Activated CD8-positive, alpha-beta memory T cell treated with anti-CD3 and anti-CD28 coated beads, Interleukin-2, amount 50 U/mL, for 24 hours (primary cell): ENCODE measurements around the gene CPB1.

ENCODE experiments used
- DNase-seq: peaks from one replicate; pipeline ENCODE4 v3.0.0-alpha.2; 2020; ENCODE audit errors: extremely low read depth

CPB1 gene

DNA sequence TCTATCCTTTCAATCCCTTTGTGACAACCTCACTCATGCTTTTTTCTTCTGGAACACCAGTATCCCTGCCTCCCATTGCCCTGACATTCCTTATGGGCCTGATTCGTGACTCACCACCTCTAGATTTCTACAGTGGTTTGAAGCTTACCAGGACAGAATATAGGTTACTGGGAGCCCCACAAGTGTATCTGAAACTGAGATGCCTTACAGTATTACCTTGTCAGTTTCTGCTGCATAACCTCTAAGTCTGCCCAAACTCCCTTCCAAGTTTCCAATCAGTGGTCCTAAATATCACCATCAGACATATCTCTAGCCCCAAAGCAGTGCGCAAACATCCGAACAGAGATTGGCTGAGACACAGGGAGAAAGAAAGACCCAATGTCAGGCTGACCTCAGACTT lies 5.6 kb downstream of the CPB1 start:
- DNase-seq: no peak

DNA sequence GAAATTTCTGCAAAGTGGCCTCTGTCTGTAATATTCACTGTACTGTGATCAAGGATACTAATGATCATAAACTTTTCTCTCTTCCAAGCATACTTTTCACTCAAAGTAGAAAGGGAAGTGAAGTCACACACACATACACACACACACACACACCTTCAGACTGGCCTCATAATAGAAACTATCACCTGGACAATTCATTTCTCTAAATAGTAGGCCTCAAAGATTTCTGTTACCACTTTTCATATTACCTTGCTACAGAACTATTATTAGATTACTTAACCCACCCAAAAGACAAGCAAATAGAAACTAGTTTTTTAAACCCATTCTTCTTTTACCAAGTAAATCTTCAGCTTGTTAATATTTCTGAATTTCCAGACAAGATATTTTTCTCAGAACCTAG lies 12.2 kb downstream of the CPB1 start:
- DNase-seq: no peak

DNA sequence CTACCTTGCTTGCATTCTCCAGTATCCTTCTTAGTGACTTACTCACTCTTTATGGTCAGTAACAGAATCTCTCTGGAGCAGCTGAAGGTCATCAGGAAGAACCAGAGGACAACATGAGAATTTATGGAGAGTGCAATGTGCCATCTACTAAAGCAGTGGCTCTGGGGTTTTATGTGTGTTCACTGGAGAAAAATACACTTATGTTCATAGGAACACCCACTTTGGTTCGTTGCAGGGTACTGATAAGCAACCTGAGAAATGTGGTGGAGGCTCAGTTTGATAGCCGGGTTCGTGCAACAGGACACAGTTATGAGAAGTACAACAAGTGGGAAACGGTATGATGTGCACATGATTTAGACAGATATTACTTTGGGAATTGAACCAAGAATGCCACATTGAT lies 12.8 kb downstream of the CPB1 start:
- no peak for DNase-seq

DNA sequence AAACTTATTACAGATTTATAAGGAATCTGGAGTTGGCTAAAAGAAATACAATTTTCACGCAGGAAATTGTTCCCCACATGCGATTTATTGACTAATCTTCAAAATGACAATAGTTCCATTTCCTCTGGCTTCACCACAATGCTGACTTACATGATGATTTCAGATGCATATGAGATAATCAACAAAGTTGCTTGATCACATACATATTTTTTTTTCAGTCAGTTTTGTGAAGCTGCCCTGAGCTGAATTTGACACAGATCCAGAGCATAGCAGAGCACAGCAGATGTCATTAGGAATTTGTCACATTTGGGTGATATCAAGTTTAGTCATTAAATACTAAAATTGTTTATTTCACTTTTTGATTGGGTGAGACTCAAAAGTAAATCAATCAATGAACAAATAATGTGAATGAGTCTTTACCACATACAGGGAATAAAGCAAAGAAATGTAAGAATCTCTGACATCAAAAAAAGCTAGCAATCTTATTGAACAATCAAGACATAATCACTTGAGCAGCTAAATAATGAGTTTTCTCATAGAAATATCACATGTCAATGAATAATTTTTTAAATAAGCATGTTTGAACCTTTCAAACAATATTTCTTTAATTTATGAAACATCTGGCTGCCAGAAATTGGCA lies 18.3 kb downstream of the CPB1 start:
- no peak for DNase-seq

DNA sequence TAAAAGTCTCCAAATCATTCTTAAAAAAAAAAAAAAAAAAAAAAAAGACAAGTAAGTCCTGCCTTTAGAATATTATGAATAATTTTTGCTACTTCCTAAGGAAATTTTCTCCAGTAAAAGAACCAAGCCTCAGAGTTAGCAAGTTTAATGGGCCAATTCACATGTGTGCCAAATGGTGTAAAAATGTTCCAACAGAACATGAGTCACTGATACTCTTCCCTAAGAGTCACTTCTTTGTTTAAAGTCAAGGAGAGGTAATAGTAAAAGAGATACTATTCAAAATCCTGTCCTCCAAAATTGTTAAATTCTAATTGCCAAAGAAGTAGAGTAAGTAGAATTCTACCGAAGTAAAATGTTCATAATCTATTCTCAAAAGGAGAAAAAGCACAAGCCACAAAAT lies 19.7 kb downstream of the CPB1 start:
- no peak for DNase-seq

DNA sequence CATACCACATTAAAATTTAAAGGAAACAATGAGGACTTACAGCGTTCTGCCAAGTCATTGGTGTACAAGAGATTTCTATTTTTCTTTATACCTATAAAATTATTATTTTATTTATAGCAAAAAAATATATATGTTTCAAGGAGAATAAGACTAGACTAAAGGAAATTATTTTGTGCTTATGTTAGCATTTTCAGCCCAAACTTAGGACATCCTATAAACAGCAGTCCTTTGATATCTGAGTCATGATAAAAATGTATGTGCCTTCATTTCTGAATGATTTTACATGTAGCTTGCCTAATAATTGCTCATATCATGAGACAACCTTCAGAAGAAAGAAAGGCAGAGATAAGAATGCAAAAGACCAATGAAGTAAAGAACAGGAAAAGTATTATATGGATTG lies 20.8 kb downstream of the CPB1 start:
- DNase-seq: no peak

DNA sequence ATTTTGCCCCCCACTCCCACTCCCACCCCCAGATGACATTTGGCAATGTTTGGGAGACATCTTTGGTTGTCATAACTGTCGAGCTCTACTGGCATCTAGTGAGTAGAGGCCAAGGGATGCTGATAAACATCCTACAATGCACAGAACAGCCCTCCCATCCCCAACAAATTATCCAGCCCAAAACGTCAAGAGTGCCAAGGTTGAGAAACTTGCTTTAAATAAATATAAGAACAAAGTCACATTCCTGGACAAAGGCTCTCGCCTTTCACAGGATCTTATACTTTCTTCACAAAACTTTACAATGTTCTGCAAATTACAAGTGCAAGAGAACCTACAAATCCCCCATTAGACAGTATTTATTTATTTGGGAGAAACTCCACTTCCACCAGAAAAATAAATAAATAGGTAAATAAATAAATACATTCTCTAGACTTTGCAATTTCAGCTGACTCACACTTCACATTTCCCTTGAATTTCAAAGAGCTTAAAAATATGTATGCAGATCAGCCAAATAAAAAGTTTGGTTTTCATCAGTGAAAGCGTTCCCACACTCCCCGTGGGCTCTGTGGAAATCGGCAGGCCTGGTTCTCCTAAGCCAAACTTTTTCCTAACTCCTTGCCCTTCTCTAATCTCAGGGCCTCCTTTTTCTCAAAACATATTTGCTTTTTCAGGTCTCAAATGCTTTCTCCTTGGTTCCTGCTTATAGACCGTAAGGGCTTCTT lies 24.8 kb downstream of the CPB1 start:
- DNase-seq: no peak

DNA sequence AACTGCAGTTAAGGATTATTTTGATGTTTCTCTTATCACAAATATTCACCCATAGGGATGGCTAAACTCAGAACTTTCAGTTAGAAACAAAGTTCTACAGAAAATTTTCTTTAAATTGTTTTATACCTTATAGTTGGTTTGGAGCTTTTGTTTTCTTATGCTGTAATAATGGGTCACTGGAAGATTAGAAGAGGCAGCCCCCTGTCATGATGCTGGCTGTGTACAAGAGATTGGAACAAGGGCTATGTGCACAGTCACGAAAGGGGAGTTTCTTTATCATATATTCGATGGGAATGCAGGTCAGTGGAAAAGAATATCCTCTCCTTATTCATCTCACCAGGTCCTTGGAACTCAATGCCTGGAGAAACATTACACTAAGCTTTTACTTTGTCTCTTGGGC lies 25.5 kb downstream of the CPB1 start:
- DNase-seq: no peak

DNA sequence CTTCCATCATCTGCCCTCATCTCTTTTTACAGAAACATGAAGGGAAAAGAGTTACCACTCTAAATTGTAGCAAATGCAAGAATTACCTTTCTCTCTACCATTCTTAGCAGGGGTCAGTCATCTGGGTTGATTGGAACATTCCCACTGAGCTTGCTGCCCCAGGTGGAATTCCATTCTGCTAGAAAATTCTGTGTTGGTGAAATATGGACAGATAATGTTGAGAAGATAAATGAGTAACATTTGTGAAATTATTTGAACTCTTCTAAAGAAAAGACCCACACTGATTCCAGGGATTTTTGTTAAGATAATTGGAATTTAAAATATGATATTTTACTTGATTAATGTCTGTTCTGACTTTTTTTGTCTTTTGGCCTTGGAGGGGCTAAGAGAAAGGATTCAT lies 26.4 kb downstream of the CPB1 start:
- no peak for DNase-seq

DNA sequence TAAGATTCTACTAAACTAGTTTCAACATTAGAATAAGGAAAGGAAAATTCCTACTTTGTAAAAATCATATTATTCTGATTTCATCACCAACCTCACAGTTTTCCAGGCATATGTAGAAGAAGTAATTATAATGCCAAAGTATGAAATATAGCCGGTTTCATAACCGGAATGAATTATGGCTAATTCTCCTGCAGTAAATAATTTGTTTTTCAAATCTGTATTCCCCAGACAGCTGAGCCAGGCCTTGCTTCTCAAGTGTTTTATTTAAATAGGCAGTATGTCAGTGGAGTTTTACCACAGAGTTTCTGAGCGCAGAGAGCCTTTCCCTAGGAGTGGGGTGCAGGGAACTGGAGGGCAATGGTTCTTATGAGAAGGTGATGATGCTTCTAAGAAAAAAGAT lies 28.8 kb downstream of the CPB1 start:
- DNase-seq: no peak

DNA sequence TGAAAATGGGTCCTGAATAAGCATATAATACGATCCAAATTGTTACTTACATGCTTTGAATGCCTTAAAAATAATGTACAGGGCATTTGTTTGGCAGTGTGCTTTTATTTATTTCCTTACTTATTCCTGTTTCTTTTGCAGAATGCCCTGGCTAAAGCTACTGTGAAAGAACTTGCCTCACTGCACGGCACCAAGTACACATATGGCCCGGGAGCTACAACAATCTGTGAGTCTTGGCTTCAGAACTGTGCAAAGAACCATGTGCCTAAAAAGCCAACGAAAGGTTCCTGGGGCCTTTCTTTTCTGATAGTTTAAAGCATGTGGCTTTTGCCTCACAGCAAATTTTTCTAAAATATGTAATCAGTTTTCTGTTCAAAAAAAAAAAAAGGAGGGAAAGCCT lies 29.7 kb downstream of the CPB1 start:
- DNase-seq: no peak

DNA sequence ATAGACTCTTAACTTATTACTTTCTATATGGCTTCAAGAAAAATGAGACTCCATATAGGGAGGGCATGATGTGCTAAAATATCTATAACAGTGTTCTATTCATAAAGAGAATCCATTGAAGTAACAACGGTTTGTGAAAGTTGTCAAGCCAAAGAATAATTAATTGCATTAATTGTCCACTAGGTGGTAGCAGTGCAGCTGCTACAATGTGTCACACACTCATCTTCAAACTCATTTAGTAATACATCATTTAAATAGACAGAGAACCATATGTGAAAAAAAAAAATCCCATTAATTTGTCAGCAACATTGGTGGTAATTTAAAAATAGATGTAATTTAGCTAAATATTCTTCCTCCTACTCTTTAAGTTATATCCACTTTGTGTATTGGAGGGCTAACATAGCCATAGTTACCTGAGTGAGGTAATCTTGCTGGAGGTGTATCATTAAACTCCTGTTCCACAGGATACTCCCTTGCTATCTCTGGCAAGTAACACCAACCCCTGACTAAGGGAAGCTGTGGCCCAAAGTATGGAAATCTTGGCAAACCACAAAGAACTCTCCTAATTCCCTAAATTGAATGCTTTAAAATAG lies 33.8 kb downstream of the CPB1 start:
- no peak for DNase-seq

DNA sequence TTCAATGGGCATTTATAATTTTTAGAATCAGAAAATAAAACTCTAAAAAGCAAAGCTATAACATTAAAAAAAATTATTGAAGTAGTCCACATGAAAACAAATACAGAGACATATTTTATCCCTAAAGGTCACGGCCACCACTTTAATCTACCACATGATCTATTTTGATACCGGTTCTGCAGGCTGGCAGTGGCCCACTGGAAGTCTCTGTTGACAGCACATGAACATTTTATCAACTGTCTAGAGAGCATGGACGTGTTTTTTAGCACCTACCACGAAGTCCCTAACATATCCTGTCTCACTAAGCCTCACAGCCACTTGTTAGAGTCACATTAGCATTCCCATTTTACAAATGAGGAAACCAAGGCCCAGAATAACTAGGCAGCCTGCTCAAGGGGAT lies 35.7 kb downstream of the CPB1 start:
- no peak for DNase-seq

DNA sequence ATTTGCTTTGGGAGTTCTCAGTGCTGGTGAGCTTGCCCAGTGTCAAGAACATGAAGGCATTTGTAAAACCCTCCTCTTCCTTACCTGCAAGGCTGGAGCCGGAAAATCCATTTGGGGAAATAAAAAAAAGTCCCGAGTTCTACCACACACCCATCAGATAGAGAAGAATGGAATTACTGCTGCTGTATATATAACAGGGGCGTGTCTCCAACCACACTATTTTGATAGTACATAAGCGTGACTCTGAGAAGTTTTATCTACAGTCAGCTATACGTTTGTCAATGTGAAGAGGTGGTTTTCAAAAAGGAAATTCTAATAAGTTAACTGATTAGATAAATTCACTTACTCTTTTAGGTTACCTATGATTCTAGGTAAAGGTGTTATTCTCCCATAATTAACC lies 36.2 kb downstream of the CPB1 start:
- DNase-seq: no peak

DNA sequence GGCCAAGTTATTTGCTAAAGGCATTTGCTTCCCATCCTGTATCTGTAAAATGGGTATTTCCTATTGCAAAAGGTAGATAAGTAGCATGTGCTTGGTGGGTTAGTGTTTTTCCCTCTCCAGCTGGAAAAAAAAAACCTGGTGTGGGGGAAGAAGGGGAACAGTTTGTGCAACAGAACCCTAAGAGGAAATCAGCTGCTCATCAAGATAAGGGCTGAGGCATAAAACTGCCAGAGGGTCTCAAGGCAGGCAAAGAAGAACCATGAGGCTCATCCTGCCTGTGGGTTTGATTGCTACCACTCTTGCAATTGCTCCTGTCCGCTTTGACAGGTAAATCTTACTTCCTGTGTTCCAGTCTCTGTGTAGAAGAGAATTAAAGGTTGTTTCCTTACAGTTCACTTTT lies 37.4 kb downstream of the CPB1 start, which contains the start of gene CPA3:
TSS of gene CPA3 (plus strand) at position 248 of the 400 bp plus-strand sequence. CDS start at position 260, 12 bp downstream.
- DNase-seq: no peak

DNA sequence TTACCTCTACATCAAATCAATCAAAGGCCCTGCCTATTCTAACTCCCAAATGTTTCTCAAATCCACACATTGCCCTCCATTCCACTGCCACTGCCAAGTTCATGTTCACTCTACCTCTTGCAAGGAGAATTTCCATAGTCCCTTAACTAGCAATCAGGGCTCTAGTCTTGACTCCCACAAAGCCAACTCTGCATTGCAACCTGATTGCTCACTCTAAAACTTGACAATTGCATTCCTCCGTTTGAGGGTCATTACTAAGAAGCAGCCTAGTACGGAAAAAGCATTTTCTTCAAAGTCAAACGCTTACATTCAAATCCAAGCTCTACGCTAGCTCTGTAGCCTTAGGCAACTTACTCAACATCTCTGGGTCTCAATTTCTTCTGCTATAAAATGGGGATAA lies 38.6 kb downstream of the CPB1 start:
- no peak for DNase-seq

DNA sequence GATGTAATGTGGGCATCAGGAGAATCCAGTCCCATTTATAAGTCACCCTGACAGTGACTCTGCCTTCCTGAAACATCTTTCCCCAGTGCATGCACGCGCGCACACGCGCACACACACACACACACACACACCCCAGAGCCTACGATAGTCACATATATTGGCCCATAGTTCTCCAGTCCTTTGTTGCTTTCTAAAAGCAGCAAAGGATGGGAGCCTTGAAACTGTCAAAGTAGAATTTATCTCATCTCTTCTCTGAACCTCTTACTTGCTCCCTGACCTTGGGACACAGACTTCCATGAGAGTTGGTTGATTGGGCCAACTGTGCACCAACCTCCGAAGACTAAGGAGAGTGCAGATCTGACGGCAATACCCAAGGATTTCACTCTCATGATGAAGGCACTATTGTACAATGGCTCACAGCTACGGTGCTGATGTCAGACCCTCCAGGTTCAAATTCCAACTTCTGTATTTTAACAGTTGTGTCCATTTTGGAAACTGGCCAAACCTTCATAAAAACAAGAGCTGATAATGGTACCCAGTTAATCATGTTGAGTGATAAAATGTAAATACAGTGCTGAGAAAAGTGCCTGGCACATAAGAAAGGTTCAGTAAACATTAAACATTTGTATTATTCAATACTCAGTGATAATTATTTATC lies 45.8 kb downstream of the CPB1 start:
- DNase-seq: no peak

DNA sequence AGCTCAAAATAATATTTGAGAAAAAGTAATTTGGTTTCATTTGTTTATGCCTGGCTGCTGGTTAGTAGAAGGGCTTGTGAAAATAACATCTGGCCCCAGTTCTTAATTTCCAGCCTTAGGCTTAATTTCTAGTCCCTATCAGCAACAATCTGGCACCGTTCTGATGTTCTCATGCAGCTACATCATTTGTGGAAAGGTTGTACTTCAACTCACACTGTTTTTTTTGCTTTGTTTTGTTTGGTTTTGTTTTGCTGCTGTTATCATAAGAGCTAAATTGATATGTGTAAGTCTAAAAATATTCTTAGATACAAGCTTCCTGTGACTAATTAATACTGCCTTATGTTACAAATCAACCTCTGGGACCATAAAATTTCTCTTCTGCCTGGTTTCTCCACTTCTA lies 46.4 kb downstream of the CPB1 start:
- no peak for DNase-seq

DNA sequence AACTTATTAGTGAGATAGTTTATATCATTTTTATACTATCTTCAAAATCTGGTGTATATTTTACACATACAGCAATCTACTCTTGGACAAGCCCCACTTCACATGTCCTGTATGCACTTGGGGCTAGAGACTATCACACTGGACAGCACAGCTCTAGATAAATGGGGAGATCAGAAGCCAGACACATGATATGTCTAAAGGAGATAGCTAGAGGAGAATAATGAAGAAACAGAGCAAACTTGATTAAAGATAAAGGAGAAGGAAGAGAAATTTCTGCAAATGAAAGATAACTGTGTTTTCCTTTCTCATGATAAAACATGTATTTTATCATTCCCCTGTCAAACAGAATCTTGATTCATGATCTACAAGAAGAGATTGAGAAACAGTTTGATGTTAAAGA lies 50.5 kb downstream of the CPB1 start:
- no peak for DNase-seq

DNA sequence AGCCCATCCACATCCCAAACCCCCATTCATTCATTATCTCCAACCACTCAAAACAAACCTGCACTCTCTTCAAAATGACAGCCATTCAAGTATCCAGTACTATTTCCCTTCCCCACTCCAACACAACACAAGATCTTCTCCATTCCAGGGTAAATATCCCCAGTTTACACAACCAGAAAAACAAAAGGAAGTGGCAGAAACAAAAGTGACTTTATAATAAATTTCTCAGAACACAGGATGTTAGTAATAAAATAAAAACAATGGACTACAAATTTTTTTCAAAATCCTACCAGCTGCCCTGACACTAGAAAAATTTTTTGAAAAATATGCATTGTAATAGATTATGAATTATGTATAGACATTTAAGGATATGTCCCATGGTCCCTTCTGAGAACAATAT lies 51.6 kb downstream of the CPB1 start:
- no peak for DNase-seq

DNA sequence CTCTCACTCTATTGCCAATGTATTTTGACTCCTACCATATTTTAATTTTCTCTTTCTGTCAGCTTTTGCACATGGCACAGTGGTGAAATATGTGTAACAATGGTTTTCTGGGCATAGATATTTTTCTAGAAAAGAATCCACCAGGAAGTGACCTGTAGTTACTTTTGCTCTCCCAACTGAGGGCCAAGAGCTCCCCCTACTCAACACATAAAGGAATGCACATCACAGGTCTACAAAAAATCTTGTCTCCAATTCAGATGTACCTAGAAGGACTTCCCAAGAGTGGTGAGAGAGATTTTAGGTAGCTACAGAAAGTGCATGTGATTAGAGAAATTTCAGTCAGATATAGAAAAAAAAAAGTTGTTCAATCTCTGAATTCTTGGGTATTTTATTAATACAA lies 53.1 kb downstream of the CPB1 start:
- no peak for DNase-seq

DNA sequence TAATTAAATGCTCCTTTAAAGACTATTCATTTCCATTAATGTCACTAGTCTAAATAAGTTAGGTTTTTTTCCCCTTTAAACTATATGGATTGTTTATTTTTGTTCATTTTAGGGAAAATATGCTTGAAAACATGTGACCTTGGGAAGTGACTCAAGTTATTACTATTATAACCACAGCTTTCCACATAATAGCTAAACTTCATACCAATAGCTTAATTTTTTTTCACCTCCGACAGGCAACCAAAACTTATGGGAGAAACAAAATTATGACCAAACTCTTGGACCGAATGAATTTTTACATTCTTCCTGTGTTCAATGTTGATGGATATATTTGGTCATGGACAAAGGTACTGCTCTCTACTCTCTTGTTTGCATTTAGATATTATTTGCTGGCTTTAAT lies 53.7 kb downstream of the CPB1 start:
- no peak for DNase-seq

DNA sequence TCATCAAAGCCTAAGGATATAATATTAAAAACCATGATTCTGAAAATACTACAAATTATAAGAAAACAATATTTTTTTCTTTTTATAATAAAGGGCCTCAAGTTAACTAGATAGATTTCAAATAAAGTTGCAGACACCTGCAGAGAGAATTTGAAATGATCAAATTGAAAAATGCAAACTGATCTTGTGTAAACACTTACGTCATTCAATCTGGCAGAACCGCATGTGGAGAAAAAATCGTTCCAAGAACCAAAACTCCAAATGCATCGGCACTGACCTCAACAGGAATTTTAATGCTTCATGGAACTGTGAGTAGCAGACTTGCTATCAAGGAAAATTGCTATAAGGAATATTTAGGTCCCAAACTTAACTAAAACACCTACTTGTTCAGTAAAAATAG lies 54.7 kb downstream of the CPB1 start:
- DNase-seq: no peak
